T-cell (primary cell): Measurements from ENCODE around the gene TNK1. TPM values are rescaled to one million over a fixed set of nuclear protein-coding genes. Genes with fewer than 3 reads are reported as not detected.

ENCODE experiments used
- ATAC-seq, 4 experiments: fragments of 200-7000 bp in 3 of 4; fragments of 150-1000 bp in 1 of 4; cut with Tn5 transposase; replicated peaks in 1 of 4; 1 replicate in 3 of 4; 2 replicates in 1 of 4; pipeline ENCODE4 v1.10.0; 2021; ENCODE audit warnings: moderate library complexity in 3 of 4, mild to moderate bottlenecking in 2 of 4, moderate number of reproducible peaks in 1 of 4
- CTCF ChIA-PET, 2 donors: fragments of 300-600 bp; sonication (Branson Sonifier 250); formaldehyde crosslinking; loops; one replicate each; lab custom pipeline; 2022; ENCODE audit warnings: antibody characterized with exemption in 2 of 2; lab: Charles Lee
- POLR2A ChIA-PET, 2 donors: fragments of 300-600 bp; sonication (Branson Sonifier 250); formaldehyde crosslinking; loops; one replicate each; lab custom pipeline; 2022; ENCODE audit warnings: antibody characterized with exemption in 2 of 2; lab: Charles Lee
- DNase-seq, 35 experiments: peaks; one replicate each; pipeline versions ENCODE4 v3.0.0 to v3.0.0-alpha.2; 2013 to 2023
- H3K27ac ChIP-seq: one replicate; pipeline ENCODE4 v1.5.1; 2013; ENCODE audit warnings: low read length
- H3K27me3 ChIP-seq, 2 experiments: replicated peaks in 1 of 2; 1 replicate in 1 of 2; 2 replicates in 1 of 2; pipeline versions ENCODE4 v1.6.1 to v1.7.0; 2013; ENCODE audit warnings: low read length in 1 of 2, mixed read lengths in 1 of 2; ENCODE audit not compliant: control insufficient read depth in 2 of 2, insufficient read depth in 2 of 2; ENCODE audit errors: extremely low read depth in 1 of 2
- H3K36me3 ChIP-seq, 2 donors: 1 replicate in 1 of 2; 2 replicates in 1 of 2; pipeline versions ENCODE4 v1.6.1 to v1.7.0; 2013; ENCODE audit warnings: low read length in 1 of 2; ENCODE audit not compliant: control insufficient read depth in 2 of 2, insufficient read depth in 1 of 2; ENCODE audit errors: extremely low read depth in 1 of 2
- H3K4me1 ChIP-seq, 2 experiments: 1 replicate in 1 of 2; 2 replicates in 1 of 2; pipeline versions ENCODE4 v1.6.1 to v1.7.0; 2013; ENCODE audit warnings: low read length in 2 of 2, mixed read lengths in 1 of 2; ENCODE audit not compliant: insufficient read depth in 2 of 2, control insufficient read depth in 1 of 2; ENCODE audit errors: extremely low read depth in 1 of 2
- H3K4me3 ChIP-seq, 2 donors: 1 replicate in 1 of 2; 2 replicates in 1 of 2; pipeline versions ENCODE4 v1.5.1 to v1.7.0; 2013; ENCODE audit warnings: mild to moderate bottlenecking in 2 of 2, low read length in 1 of 2, moderate library complexity in 1 of 2; ENCODE audit not compliant: control insufficient read depth in 1 of 2; ENCODE audit errors: extremely low read depth in 1 of 2
- H3K9me3 ChIP-seq: 2 replicates; pipeline ENCODE4 v1.7.0; 2013
- H3K27ac Mint-ChIP-seq, 2 donors: one replicate each; pipeline ENCODE4 v1.8.0; 2020 to 2021; ENCODE audit warnings: mild to moderate bottlenecking in 2 of 2, mixed read lengths in 2 of 2
- H3K27me3 Mint-ChIP-seq, 2 donors: one replicate each; pipeline ENCODE4 v1.8.0; 2021 to 2022; ENCODE audit warnings: mixed read lengths in 2 of 2
- H3K36me3 Mint-ChIP-seq: one replicate; pipeline ENCODE4 v1.8.0; 2021; ENCODE audit warnings: mixed read lengths
- H3K4me1 Mint-ChIP-seq, 3 donors: one replicate each; pipeline ENCODE4 v1.8.0; 2020 to 2022; ENCODE audit warnings: mixed read lengths in 3 of 3, mild to moderate bottlenecking in 1 of 3
- H3K4me3 Mint-ChIP-seq, 3 donors: one replicate each; pipeline ENCODE4 v1.8.0; 2020 to 2022; ENCODE audit warnings: mild to moderate bottlenecking in 3 of 3, mixed read lengths in 3 of 3, moderate library complexity in 3 of 3
- H3K9me3 Mint-ChIP-seq, 3 donors: one replicate each; pipeline ENCODE4 v1.8.0; 2020 to 2022; ENCODE audit warnings: mixed read lengths in 3 of 3
- whole genome bisulfite sequencing: methylation state at CpG from one replicate; pipeline ENCODE4 v1.1.5; 2013; ENCODE audit warnings: missing lambda C conversion rate; ENCODE audit not compliant: insufficient coverage; 5-methylcytosine and 5-hydroxymethylcytosine counted together
- total RNA-seq, 35 experiments: library from RNA in 6 of 35; stranded (reverse) in 6 of 35; fragments of 120-200 nt in 1 of 35; gene quantifications; one replicate each; pipeline versions ENCODE4 v1.2.1 to v1.2.4 and lab custom pipeline; 2013 to 2026

Gene TNK1
- total RNA-seq, 5 donors from 2014 or later (not counting 1 experiment from before 2014, with no cell fraction given), result 5.7 to 18.3 (median 16.0) TPM

GRCh38 chr17:7346761-7347614, 33.9 kb upstream of the TNK1 start:
- Mint-ChIP-seq H3K4me3 (no peak overlapping the region), H3K36me3 (peaks cover 22% of the 10 kb centered on the region), H3K9me3 (no peaks in the 10 kb centered on the region), H3K27ac (peak overlapping the region in 1 of 2 donors; percentile 13), H3K4me1 (peaks cover 18 to 38% (median 35%) of the 10 kb centered on the region in 3 donors), H3K27me3 (no peaks in the 10 kb centered on the region)
- no peak overlapping the region for H3K27ac ChIP-seq
- H3K27me3 ChIP-seq, result no peaks in the 10 kb centered on the region
- no peak for ATAC-seq
- POLR2A ChIA-PET, result no interaction called here
- H3K4me3 ChIP-seq, result no peak overlapping the region
- peaks cover 37 to 72% of the 10 kb centered on the region in 2 donors for H3K36me3 ChIP-seq
- WGBS, result 98% methylated on average over 17 of the region's 18 CpGs
- CTCF ChIA-PET, result no interaction called here
- no peaks in the 10 kb centered on the region for H3K9me3 ChIP-seq
- H3K4me1 ChIP-seq, result peaks cover 5 to 44% of the 10 kb centered on the region in 2 experiments
- DNase-seq, result no peak

- H3K27ac Mint-ChIP-seq, result peak overlapping the region in 1 of 2 donors; percentile 13
- Histone ChIP-seq H3K27me3 (no peaks in the 10 kb centered on the region), H3K9me3 (no peaks in the 10 kb centered on the region), H3K36me3 (peaks cover 37 to 64% of the 10 kb centered on the region in 2 donors), H3K27ac (no peak overlapping the region), H3K4me1 (peaks cover 7 to 49% of the 10 kb centered on the region in 2 experiments), H3K4me3 (no peak overlapping the region)
- no peak for DNase-seq
- H3K36me3 Mint-ChIP-seq, result peaks cover 22% of the 10 kb centered on the region
- ATAC-seq, result no peak
- no peaks in the 10 kb centered on the region for H3K27me3 Mint-ChIP-seq
- ChIA-PET POLR2A (no interaction called here), CTCF (interaction anchor here in 1 of 2 donors (0.6 to 1.7 kb wide), 3 partner anchors 12 to 43 kb away, joined by 3 to 5 read pairs (median 3); partner anchors contain the start of gene ACAP1)
- H3K4me3 Mint-ChIP-seq, result no peak overlapping the region
- peaks cover 25 to 45% (median 39%) of the 10 kb centered on the region in 3 donors for H3K4me1 Mint-ChIP-seq
- WGBS, result 93% methylated on average over 12 of the region's 19 CpGs
- H3K9me3 Mint-ChIP-seq, result no peaks in the 10 kb centered on the region
Observed at GRCh38 chr17:7347630-7348477, 33.0 kb upstream of the TNK1 start.

- H3K9me3 Mint-ChIP-seq, result no peaks in the 10 kb centered on the region
- peaks cover 28 to 47% (median 42%) of the 10 kb centered on the region in 3 donors for H3K4me1 Mint-ChIP-seq
- no peaks in the 10 kb centered on the region for H3K27me3 Mint-ChIP-seq
- H3K9me3 ChIP-seq, result no peaks in the 10 kb centered on the region
- no peaks in the 10 kb centered on the region for H3K27me3 ChIP-seq
- peaks cover 33 to 56% of the 10 kb centered on the region in 2 donors for H3K36me3 ChIP-seq
- ChIA-PET POLR2A (no interaction called here), CTCF (interaction anchor here (0.6 to 1.7 kb wide), 3 partner anchors 13 to 43 kb away, joined by 3 to 5 read pairs (median 3); partner anchors contain the start of gene ACAP1 (in 1 of the 2))
- H3K27ac ChIP-seq, result no peak overlapping the region
- H3K36me3 Mint-ChIP-seq, result peaks cover 22% of the 10 kb centered on the region
- H3K4me1 ChIP-seq, result peaks cover 7 to 54% of the 10 kb centered on the region in 2 experiments
- H3K4me3 Mint-ChIP-seq, result no peak overlapping the region
- H3K4me3 ChIP-seq, result no peak overlapping the region
- 91% methylated on average over 16 of the region's 19 CpGs for WGBS
- H3K27ac Mint-ChIP-seq, result peak overlapping the region; percentile 34 to 79
- ATAC-seq, result no peak
- DNase-seq, result no peak
Observed at GRCh38 chr17:7348478-7349242, 32.2 kb upstream of the TNK1 start.

GRCh38 chr17:7351665-7352502, 29.0 kb upstream of the TNK1 start, which contains the start of gene KCTD11:
Gene KCTD11, plus strand, starts transcription at chr17:7352162.
- no peaks in the 10 kb centered on the region for H3K9me3 ChIP-seq
- peak within 1 kb of the TSS; percentile 74 to 90 for H3K27ac Mint-ChIP-seq
- peak within 1 kb of the TSS; percentile 79 to 86 (median 85) for H3K4me3 Mint-ChIP-seq
- H3K36me3 Mint-ChIP-seq, result peaks cover 11% of the 10 kb centered on the region
- H3K4me1 ChIP-seq, result peaks cover 7 to 71% of the 10 kb centered on the region in 2 experiments
- H3K27ac ChIP-seq, result peak within 1 kb of the TSS; percentile 65
- ATAC-seq, result peak; percentile 58 to 63 (median 59)
- peaks cover 18 to 27% of the 10 kb centered on the region in 2 donors for H3K36me3 ChIP-seq
- DNase-seq, result peak in 34 of 35 experiments; percentile 33 to 82 (median 53)
- no peaks in the 10 kb centered on the region for H3K9me3 Mint-ChIP-seq
- H3K27me3 ChIP-seq, result peaks cover 0 to 1% of the 10 kb centered on the region in 2 experiments
- 11% methylated on average over 89 of the region's 91 CpGs for WGBS
- CTCF ChIA-PET, result interaction anchor here in 1 of 2 donors (1.5 kb wide), 1 partner anchor 16 kb away, joined by 5 read pairs; the partner anchor contains the start of gene ACAP1
- no peaks in the 10 kb centered on the region for H3K27me3 Mint-ChIP-seq
- POLR2A ChIA-PET, result interaction anchor here in 1 of 2 donors (0.6 kb wide), 1 partner anchor 143 kb away, joined by 4 read pairs; no protein-coding TSS in a partner anchor
- peaks cover 32 to 53% (median 39%) of the 10 kb centered on the region in 3 donors for H3K4me1 Mint-ChIP-seq
- peak within 1 kb of the TSS; percentile 49 to 58 for H3K4me3 ChIP-seq

- Histone ChIP-seq H3K4me1 (peaks cover 7 to 71% of the 10 kb centered on the region in 2 experiments), H3K27ac (peak overlapping the region; percentile 65), H3K9me3 (no peaks in the 10 kb centered on the region), H3K27me3 (peaks cover 0 to 4% of the 10 kb centered on the region in 2 experiments), H3K36me3 (peaks cover 12 to 21% of the 10 kb centered on the region in 2 donors), H3K4me3 (peak overlapping the region; percentile 49 to 58)
- H3K4me1 Mint-ChIP-seq, result peaks cover 32 to 49% (median 39%) of the 10 kb centered on the region in 3 donors
- 53% methylated on average over 9 of the region's 10 CpGs for WGBS
- DNase-seq (no peak), ATAC-seq (peak in 1 of 4 experiments; percentile 0)
- H3K27me3 Mint-ChIP-seq, result no peaks in the 10 kb centered on the region
- peak overlapping the region; percentile 79 to 86 (median 85) for H3K4me3 Mint-ChIP-seq
- CTCF ChIA-PET, result no interaction called here
- H3K36me3 Mint-ChIP-seq, result peaks cover 7% of the 10 kb centered on the region
- POLR2A ChIA-PET, result no interaction called here
- H3K9me3 Mint-ChIP-seq, result no peaks in the 10 kb centered on the region
- peak overlapping the region; percentile 73 to 90 for H3K27ac Mint-ChIP-seq
Observed at GRCh38 chr17:7352503-7352889, 28.4 kb upstream of the TNK1 start.
